ENCODE measurements around the gene GALNT9. TPM values are rescaled to one million over a fixed set of nuclear protein-coding genes. Genes with fewer than 3 reads are reported as not detected.

The GALNT9 gene
- total RNA-seq, 2 donors from 2014 or later, result 0.14 to 1.0 TPM

- no peak overlapping the region for H3K4me3 ChIP-seq
- TF ChIP-seq POLR2AphosphoS5 (IDR thresholded peaks at IDR 0.05) (no peak), CTCF (IDR thresholded peaks at IDR 0.05) (no peak), POLR2A (IDR thresholded peaks at IDR 0.05) (no peak)
- no peak for DNase-seq (ENCODE audit: low spot score)
- H3K36me3 ChIP-seq, result no peaks in the 10 kb centered on the region
- intact Hi-C loops (cut with DNase I), result no loop called here
- no peaks in the 10 kb centered on the region for H3K9me3 ChIP-seq
- H3K27me3 ChIP-seq (replicated peaks; ENCODE audit: insufficient read depth), result peaks cover 10% of the 10 kb centered on the region
- H3K27ac ChIP-seq, result no peak overlapping the region
- WGBS, result 77% methylated on average over 20 of the region's 20 CpGs
- no peaks in the 10 kb centered on the region for H3K4me1 ChIP-seq (replicated peaks)
Observed at GRCh38 chr12:132315951-132316350, 13.4 kb downstream of the GALNT9 start.

GRCh38 chr12:132315507-132315906 is 13.9 kb downstream of the GALNT9 start:
- no peaks in the 10 kb centered on the region for H3K36me3 ChIP-seq
- H3K27ac ChIP-seq, result no peak overlapping the region
- peaks cover 10% of the 10 kb centered on the region for H3K27me3 ChIP-seq (replicated peaks; ENCODE audit: insufficient read depth)
- H3K4me1 ChIP-seq (replicated peaks), result no peaks in the 10 kb centered on the region
- intact Hi-C loops (cut with DNase I), result no loop called here
- no peak for DNase-seq (ENCODE audit: low spot score)
- no peak overlapping the region for H3K4me3 ChIP-seq
- H3K9me3 ChIP-seq, result no peaks in the 10 kb centered on the region
- 83% methylated on average over 19 of the region's 19 CpGs for WGBS
- TF ChIP-seq POLR2AphosphoS5 (IDR thresholded peaks at IDR 0.05) (no peak), POLR2A (IDR thresholded peaks at IDR 0.05) (no peak), CTCF (IDR thresholded peaks at IDR 0.05) (no peak)

GRCh38 chr12:132314516-132315233 is 14.7 kb downstream of the GALNT9 start:
- TF ChIP-seq POLR2AphosphoS5 (IDR thresholded peaks at IDR 0.05) (no peak), CTCF (IDR thresholded peaks at IDR 0.05) (no peak), POLR2A (IDR thresholded peaks at IDR 0.05) (no peak)
- Histone ChIP-seq H3K4me3 (no peak overlapping the region), H3K36me3 (no peaks in the 10 kb centered on the region), H3K4me1 (replicated peaks) (no peaks in the 10 kb centered on the region), H3K27ac (no peak overlapping the region), H3K9me3 (no peaks in the 10 kb centered on the region), H3K27me3 (replicated peaks; ENCODE audit: insufficient read depth) (peaks cover 5% of the 10 kb centered on the region)
- WGBS, result 84% methylated on average over 26 of the region's 26 CpGs
- intact Hi-C loops (cut with DNase I), result no loop called here
- no peak for DNase-seq (ENCODE audit: low spot score)

- Histone ChIP-seq H3K4me3 (no peak overlapping the region), H3K27me3 (replicated peaks; ENCODE audit: insufficient read depth) (peaks cover 3% of the 10 kb centered on the region), H3K27ac (no peak overlapping the region), H3K9me3 (no peaks in the 10 kb centered on the region), H3K4me1 (replicated peaks) (no peaks in the 10 kb centered on the region), H3K36me3 (no peaks in the 10 kb centered on the region)
- WGBS, result 96% methylated on average over 2 of the region's 2 CpGs
- TF ChIP-seq POLR2A (IDR thresholded peaks at IDR 0.05), result no peak
- no peak for TF ChIP-seq CTCF (IDR thresholded peaks at IDR 0.05)
- no peak for TF ChIP-seq POLR2AphosphoS5 (IDR thresholded peaks at IDR 0.05)
- intact Hi-C loops (cut with DNase I), result no loop called here
- DNase-seq (ENCODE audit: low spot score), result no peak
Observed at GRCh38 chr12:132314035-132314434, 15.4 kb downstream of the GALNT9 start.

- Histone ChIP-seq H3K4me1 (replicated peaks) (no peaks in the 10 kb centered on the region), H3K27ac (no peak overlapping the region), H3K27me3 (replicated peaks; ENCODE audit: insufficient read depth) (peaks cover 3% of the 10 kb centered on the region), H3K9me3 (no peaks in the 10 kb centered on the region), H3K4me3 (no peak overlapping the region), H3K36me3 (no peaks in the 10 kb centered on the region)
- 100% methylated on average over 1 of the region's 1 CpG for WGBS
- intact Hi-C loops (cut with DNase I), result no loop called here
- DNase-seq (ENCODE audit: low spot score), result no peak
- TF ChIP-seq POLR2AphosphoS5 (IDR thresholded peaks at IDR 0.05) (no peak), CTCF (IDR thresholded peaks at IDR 0.05) (no peak), POLR2A (IDR thresholded peaks at IDR 0.05) (no peak)
Observed at GRCh38 chr12:132313182-132313581, 16.2 kb downstream of the GALNT9 start.

All from prostate gland (tissue), 2 donors.